ENCODE results near the gene ZNF202.

DNA sequence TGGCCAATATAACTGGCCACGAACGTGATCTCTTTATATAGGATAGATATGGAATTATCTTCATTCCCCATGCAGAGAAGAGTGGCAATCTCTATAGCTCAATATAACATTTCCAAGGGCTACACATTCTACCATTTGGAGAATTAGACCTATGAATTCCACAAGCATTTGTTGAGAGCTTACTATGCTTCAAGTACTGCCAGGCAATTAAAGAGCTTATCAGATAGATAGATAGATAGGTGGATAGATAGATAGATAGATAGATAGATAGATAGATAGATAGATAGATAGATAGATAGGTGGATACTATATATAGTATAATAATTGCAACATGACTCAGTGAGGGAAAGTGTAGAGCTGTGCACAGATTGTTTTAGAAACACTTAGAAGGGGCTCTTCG is 14.4 kb upstream of the ZNF202 start:
- TF ChIP-seq, protein P1, sequence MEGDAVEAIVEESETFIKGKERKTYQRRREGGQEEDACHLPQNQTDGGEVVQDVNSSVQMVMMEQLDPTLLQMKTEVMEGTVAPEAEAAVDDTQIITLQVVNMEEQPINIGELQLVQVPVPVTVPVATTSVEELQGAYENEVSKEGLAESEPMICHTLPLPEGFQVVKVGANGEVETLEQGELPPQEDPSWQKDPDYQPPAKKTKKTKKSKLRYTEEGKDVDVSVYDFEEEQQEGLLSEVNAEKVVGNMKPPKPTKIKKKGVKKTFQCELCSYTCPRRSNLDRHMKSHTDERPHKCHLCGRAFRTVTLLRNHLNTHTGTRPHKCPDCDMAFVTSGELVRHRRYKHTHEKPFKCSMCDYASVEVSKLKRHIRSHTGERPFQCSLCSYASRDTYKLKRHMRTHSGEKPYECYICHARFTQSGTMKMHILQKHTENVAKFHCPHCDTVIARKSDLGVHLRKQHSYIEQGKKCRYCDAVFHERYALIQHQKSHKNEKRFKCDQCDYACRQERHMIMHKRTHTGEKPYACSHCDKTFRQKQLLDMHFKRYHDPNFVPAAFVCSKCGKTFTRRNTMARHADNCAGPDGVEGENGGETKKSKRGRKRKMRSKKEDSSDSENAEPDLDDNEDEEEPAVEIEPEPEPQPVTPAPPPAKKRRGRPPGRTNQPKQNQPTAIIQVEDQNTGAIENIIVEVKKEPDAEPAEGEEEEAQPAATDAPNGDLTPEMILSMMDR (IDR thresholded peaks at IDR 0.05) = no peak
- TF ChIP-seq POLR2A (IDR thresholded peaks at IDR 0.05) = no peak

Measured in testis (tissue), 2 donors.